ENCODE results near the gene EPHA6.

EPHA6 gene

GRCh38 chr3:97698691-97699090 lies 884.3 kb downstream of the EPHA6 start:
- DNase-seq (ENCODE audit: low read depth in 2 of 2) = no peak

GRCh38 chr3:97699889-97700288 lies 885.5 kb downstream of the EPHA6 start:
- no peak for DNase-seq (ENCODE audit: low read depth in 2 of 2)

GRCh38 chr3:97705764-97706163 lies 891.4 kb downstream of the EPHA6 start:
- no peak for DNase-seq (ENCODE audit: low read depth in 2 of 2)

- DNase-seq (ENCODE audit: low read depth in 2 of 2) = no peak
Observed at GRCh38 chr3:97706226-97706625, 891.8 kb downstream of the EPHA6 start.

GRCh38 chr3:97711654-97712053 lies 897.3 kb downstream of the EPHA6 start:
- no peak for DNase-seq (ENCODE audit: low read depth in 2 of 2)

GRCh38 chr3:97712919-97713318 lies 898.5 kb downstream of the EPHA6 start:
- no peak for DNase-seq (ENCODE audit: low read depth in 2 of 2)

- no peak for DNase-seq (ENCODE audit: low read depth in 2 of 2)
Observed at GRCh38 chr3:97713634-97714033, 899.2 kb downstream of the EPHA6 start.

- DNase-seq (ENCODE audit: low read depth in 2 of 2) = peak; percentile 24 to 50
Observed at GRCh38 chr3:97719156-97719821, 904.9 kb downstream of the EPHA6 start.

- DNase-seq (ENCODE audit: low read depth in 2 of 2) = no peak
Observed at GRCh38 chr3:97720417-97720816, 906.0 kb downstream of the EPHA6 start.

GRCh38 chr3:97721446-97721845 lies 907.1 kb downstream of the EPHA6 start:
- no peak for DNase-seq (ENCODE audit: low read depth in 2 of 2)

- DNase-seq (ENCODE audit: low read depth in 2 of 2) = no peak
Observed at GRCh38 chr3:97736928-97737327, 922.5 kb downstream of the EPHA6 start.

- no peak for DNase-seq (ENCODE audit: low read depth in 2 of 2)
Observed at GRCh38 chr3:97738761-97739160, 924.4 kb downstream of the EPHA6 start.

GRCh38 chr3:97742036-97742435 lies 927.6 kb downstream of the EPHA6 start:
- DNase-seq (ENCODE audit: low read depth in 2 of 2) = no peak

GRCh38 chr3:97744289-97744688 lies 929.9 kb downstream of the EPHA6 start:
- no peak for DNase-seq (ENCODE audit: low read depth in 2 of 2)

- DNase-seq (ENCODE audit: low read depth in 2 of 2) = no peak
Observed at GRCh38 chr3:97763586-97764406, 949.4 kb downstream of the EPHA6 start.

- peak; percentile 51 to 64 for DNase-seq (ENCODE audit: low read depth in 2 of 2)
Observed at GRCh38 chr3:97764407-97765238, 950.2 kb downstream of the EPHA6 start, which contains the start of gene ARL6. Gene ARL6 (plus strand): TSS chr3:97764758. CDS start chr3:97768108, 3,350 bp downstream.

- DNase-seq (ENCODE audit: low read depth in 2 of 2) = no peak
Observed at GRCh38 chr3:97765336-97765735, 950.9 kb downstream of the EPHA6 start.

GRCh38 chr3:97772926-97773325 lies 958.5 kb downstream of the EPHA6 start:
- no peak for DNase-seq (ENCODE audit: low read depth in 2 of 2)

GRCh38 chr3:97778152-97778551 lies 963.8 kb downstream of the EPHA6 start:
- DNase-seq (ENCODE audit: low read depth in 2 of 2) = no peak

- no peak for DNase-seq (ENCODE audit: low read depth in 2 of 2)
Observed at GRCh38 chr3:97793420-97794019, 979.1 kb downstream of the EPHA6 start.

- DNase-seq (ENCODE audit: low read depth in 2 of 2) = no peak
Observed at GRCh38 chr3:97795951-97796350, 981.6 kb downstream of the EPHA6 start.
